GM18499 (cell line): Measurements from ENCODE around the gene SPINK4.

Experiments
- ATAC-seq: cut with Tn5 transposase; IDR thresholded peaks from one replicate; pipeline ENCODE4 v1.9.1; 2021; ENCODE audit warnings: moderate number of reproducible peaks; ENCODE audit not compliant: insufficient read depth, unreplicated experiment

The SPINK4 gene

DNA sequence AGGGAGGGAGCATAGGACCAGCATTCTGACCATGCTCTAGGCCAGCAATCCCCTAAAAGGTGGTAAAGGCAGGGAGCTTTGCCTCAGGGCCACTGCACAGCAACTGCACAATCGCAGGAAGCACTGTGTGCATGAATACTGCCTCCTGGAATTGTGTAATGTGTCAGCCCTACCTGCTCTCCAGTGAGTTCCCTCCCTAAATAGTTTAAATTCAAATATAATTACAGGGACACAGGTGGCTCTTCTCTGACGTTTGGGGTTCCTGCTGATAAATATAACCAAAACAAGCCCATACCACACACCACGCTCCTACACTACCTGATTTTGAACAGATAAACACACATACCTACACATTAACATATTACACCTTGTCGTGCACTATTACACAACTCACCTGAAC lies 15.5 kb downstream of the SPINK4 start:
- no peak for ATAC-seq

DNA sequence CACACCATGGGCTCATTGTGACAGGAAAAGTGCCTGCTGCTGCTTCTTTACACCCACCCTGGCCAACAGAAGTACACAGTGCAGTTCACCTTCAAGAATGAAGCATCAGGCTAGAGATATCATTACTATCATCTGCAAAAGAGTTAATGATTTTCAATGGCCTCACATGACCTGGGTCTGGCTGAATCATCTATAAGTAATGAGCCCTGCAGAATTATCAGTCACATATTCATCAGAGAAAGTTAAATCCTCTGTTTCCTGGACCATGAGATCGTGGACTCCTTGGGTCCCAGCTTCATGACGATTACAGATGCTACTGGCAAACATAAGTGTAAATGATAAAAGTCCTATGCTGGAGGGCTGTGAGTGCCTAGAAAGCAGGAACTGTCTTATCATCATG lies 16.3 kb downstream of the SPINK4 start:
- ATAC-seq = no peak

DNA sequence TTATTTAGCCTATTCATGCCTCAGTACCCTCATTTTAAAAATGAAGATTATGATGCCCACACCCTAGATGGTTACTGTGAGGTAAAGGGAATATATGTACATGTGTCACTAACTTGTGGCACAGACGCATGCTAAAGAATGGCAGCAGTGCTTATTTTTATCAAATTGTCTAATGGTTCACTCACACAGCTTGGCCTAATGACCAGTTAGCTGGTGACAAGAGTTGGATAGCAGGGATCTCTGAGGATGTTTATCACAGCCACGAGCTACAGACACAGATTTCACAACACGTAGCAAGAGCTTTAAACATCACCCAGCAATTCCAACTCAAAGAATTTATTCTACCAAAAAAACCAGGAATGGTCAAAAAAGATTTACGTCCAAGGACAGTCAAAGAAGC lies 17.3 kb downstream of the SPINK4 start:
- no peak for ATAC-seq

DNA sequence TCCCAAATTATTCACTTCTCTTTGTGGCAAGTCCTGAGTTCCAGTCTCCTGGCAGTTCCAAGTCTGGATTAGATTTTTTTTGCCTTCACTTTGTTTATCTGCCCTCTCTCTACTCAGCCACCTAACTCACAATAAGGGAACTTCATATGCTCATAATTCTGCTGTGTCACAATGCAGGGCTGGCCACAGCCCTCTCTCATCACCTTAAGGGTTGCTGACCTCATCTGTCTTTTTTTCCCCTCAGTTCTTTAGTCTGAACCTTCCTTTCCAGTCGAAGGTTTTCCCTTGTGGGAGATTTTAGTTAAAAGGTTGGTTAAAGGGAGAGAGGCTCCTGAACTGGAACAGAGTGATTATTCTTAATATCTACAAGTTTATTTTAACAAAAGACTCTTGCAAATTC lies 20.4 kb downstream of the SPINK4 start:
- ATAC-seq = no peak

DNA sequence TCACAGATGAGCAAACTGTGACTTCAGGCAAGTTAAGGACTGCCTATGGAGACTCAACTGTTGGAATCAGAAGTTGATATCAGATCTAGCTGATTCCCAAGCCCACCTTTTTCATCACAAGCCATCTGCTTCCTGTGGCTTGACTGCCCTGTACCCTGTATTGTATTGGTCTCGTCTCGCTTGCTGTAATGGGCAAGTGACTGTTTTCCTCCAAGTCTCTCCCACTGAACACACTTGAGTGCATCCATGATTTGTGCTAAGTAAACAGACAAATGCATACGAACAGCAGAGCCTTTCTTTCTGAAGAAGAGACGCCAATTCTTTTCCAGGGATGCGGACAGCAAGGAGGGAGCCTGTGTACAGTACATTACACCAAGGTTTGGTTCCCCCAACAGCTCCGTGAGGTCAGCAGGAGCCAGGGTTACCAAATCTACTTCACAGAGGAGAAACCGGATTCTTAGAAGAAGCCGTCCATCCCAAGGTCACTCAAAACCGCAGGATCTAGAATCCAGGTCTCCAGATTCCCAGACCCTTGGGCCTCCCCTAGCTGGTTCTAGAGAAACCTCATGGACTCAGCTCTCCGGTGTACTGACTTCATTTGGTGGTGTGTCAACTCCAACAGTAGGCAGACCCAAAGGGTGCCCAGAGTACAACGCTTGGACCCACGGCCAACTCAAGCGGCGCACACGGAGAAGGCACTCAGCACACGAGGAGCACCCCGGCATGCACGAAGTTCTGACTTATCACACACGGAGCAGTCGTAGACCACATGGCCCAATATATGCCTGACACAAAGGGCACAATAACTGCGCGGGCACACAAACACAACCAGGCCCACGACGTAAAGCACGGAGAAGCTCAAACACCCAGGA lies 23.4 kb downstream of the SPINK4 start:
- ATAC-seq = no peak

DNA sequence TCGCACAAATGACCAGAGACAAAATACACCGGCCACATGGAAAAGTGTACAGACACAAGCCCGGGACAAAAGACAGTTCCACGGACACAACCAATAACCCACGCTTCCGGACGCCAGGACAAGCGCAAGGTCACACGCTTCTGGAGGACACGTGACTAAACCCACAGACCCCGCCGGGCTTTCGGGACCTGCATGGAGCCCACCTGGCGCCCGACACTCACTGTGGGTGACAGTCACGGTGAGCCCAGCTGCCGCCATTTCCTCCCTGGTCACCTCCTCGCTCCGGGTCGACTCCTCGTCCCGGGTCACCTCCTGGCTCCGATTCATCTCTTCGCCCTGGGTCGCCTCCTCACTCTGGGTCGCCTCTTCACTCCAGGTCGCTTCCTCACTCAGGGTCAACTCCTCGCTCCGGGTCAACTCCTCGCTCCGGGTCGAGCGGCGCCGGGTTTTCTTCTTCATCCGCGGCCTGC lies 24.1 kb downstream of the SPINK4 start:
- peak; percentile 13 for ATAC-seq

DNA sequence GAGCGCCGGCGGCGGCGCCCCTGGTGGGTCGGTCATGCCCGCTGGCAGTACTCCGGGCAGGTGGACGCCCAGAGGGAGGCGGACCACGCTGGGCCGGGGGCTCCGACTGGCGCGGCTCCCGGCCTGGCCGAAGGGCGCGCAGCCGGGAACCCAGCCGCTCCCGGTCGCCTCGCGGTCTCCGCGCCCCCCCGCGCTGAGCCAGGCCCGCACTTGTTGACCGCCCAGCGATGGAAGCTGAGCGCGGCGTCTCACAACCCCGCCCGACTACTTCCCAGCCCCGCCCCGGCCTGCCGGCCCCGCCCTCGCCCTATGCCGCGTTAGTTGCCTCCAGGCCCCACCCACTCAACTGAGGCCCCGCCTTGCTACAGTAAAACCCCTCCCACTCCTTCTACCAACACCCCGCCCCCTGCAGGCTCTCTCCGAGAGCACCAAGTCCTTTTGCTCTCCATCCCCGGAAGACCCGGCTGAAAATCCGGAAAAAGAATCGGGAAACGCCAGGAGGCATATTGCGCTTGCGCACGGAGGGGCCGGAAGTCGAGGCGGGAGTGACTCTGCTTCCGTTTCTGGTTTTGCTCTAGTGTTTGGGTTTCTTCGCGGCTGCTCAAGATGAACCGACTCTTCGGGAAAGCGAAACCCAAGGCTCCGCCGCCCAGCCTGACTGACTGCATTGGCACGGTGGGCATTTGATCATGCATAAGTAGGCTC lies 24.7 kb downstream of the SPINK4 start, which contains the start of the genes BAG1 and CHMP5:
TSS of gene BAG1 (minus strand) at position 236 of the 705 bp plus-strand sequence.
TSS of gene CHMP5 (plus strand) at position 577 of the 705 bp plus-strand sequence. CDS start at position 607, 30 bp downstream.
- ATAC-seq = peak; percentile 67

DNA sequence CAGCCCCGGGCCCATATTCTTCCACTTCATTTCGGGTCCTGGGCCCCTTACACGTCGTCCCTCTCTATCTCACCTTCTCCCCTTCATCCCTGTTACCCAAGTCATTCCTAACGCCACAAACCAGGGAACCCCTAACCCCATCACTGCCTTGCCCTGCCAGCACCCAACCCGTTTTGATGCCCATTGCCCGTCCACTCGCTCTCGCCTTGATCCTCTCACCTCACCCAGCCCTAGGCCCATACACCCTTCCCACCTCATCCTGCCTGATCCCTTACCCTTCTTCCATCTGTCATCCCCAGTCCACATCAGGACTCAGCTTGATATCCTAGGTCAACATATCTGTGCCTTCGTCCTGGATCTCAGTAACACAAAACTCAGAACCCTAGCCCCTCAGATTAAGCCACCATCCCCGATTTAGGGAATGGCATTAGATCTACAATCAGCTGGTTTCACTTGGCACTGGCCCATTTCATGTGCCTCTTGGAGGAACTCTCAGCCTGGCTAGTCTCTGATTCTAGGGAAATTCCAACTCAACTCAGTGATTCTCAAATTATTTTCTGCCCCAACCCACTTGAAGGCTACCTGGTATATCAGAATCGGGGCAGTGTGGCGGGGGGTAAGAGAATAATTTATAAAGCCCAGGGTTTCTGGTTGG lies 25.4 kb downstream of the SPINK4 start:
- no peak for ATAC-seq

DNA sequence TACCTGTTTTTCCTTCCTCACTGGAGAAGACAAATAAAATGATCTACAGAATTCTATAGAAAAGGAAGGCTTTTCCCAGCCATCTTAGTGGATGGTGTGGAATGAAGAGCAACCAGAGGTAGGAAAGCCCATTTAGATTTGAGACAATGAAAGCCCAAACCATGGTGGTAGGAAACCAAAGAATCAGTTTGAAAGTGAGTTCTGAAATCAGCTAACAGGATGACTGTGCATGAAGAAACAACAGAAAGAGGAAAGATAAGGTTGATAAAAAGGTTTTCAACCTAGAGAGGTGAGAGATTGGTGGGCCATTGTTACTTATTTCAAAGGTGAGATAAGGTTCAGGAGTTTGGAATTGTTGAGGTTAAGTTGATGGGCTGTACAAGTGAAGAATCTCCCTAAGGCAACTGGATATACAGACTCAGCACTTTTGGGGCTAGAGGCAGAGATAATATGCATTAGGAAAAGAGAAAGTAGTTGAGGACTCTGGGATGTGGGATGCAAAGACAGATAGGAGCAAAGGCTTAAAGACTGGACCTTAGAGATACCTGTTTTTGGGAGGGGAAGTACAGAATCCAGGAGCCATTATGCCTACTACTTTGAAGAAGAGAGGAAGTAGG lies 27.3 kb downstream of the SPINK4 start:
- no peak for ATAC-seq

DNA sequence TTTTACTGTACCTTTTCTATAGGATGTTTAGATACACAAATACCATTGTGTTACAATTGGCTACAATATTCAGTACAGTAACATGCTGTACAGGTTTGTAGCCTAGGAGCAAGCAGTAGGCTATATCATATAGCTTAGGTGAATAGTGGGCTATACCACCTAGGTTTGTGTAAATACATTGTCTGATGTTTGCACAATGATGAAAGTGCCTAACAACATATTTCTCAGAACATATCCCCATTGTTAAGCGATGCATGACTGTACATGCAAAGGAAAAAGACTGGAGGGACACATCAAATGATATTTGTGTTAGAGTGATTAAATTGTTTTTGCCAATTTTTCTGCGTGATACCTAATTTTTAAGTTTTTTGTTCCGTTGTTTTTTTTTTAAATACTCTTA lies 30.2 kb downstream of the SPINK4 start:
- ATAC-seq = no peak

DNA sequence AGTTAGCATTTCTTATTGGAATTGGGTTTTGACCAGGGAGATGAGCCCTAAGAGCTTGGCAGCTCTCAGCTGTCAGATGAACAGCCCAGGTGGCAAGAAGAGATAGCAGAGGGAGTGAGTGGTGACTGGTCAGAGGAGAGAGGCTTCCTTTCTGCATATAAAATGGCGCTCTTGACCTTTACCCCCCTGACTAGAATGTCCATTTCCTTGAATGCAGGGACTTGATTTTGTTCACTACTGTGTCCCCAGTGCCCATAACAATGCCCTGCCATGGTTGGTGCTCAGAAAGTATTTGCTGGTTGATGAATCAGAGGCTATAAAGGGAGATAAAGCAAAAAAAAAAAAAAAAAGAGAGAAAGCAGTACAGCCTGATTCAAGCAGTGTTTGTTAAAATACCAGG lies 32.1 kb downstream of the SPINK4 start:
- no peak for ATAC-seq

DNA sequence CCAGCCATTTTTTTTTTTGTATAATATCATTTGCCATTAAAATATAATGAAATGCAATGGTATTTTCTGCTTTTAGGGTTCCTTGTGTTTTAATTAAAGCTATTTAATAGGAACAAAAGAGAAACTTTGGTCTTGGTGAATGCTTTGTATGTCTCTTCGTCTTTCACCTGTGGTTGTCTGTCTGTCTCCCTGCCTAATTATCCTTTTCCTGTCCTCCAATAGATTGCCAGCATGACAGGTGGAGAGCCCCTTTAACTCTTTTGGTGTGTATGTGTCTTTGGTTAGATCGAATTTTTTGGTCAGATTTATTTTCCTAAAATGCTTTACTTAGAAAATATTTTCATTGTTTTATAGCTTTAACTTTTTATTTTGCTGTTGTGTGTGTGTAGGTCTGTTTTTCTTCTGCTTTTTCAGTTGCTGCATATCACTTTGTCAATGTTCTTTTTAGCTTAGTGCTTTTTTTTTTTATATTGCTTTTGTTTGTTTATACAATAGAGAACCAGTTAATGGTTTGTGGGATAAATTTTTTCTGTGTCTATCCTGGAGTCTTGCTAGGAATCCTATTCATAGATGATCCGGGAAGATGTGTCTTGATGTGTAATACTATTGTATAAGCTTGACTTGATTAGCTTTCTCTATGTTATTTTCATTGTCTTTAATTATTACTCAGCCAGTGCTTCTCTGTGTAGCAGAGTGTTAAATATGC lies 33.5 kb downstream of the SPINK4 start:
- ATAC-seq = no peak

DNA sequence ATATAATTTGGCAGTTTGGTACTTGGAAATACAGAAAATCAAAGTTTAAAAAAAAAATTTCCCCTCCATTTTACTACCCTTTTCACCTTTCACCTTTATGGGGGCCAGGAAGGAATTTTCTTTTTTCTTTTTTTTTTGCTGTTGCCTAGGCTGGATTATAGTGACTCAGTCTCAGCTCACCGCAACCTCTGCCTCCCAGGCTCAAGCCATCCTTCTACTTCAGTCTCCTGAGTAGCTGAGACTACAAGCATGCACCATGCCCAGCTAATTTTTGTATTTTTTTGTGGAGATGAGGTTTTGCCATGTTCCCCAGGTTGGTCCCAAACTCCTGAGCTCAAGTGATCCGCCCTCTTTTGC lies 34.0 kb downstream of the SPINK4 start:
- ATAC-seq = no peak

DNA sequence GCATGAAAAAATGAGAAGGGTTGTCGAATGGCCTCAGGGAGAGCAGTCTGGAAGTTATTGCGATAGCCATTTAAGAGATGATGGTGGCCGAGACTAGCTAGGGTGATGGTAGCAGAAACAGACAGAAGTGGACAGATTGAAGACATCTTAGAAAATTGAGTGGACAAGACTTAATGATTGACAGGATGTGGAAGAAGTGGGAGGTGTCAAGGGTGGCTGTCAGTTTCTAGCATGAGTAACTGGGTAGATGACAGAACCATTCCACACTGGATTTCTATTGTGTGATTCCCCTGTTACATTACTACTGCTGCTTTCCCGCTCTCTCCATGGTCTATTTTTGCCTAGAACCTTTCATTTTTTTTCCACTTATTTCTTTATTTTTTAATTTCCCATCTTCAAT lies 37.5 kb downstream of the SPINK4 start:
- ATAC-seq = no peak

DNA sequence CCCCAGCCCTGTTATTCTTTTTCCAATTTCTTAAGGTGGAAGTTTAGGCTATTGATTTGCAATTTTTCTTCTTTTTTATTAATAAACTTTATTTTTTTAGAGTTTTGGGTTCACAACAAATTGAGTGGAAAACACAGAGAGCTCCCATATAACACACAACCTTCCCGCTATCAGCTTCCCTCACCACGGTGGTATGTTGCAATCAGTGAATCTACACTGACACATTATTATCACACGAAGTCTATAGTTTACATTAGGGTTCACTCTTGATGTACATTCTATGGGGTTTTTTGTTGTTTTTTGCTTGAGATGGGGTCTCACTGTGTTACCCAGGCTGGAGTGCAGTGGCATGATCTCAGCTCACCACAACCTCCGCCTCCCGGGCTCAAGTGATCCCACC lies 45.5 kb downstream of the SPINK4 start:
- ATAC-seq = no peak

DNA sequence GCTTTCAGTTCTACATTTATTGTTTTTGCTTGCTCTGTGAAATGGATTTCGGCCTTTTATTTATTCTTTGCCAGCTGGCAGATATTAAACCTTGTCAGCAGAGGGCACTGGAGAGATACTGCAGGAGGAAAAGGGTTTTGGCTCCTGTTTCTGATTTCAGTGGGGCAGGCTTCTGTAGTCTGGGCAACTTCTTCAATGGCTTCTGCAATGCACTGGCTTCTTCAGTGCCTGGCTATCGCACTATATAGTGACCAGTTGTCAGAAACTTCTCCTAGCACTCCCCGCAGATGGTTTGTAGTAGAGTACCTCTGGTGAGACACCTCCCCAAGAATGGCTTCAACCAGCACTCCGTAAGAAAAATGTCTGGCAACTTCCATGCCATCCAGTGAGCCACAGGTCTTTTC lies 47.1 kb downstream of the SPINK4 start:
- no peak for ATAC-seq

DNA sequence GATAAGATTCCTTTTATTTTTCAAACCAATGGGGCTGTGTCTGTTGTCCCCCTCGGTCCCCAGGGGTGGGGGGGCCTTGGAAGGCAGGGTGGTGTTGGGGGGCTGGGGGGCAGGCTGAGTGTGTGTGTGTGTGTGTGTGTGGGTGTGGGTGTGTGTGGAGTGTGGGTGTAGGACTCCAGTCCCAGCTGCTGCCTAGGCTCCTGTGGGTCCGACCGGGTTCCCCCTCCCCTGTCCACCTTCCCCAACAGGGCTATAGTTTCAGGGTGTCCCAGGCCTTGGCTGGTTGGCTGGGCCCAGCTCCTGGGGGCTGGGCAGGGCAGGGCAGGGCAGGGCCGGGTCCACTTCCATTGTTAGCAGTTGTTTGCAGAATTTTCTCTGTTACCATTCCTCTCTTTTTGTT lies 48.3 kb downstream of the SPINK4 start:
- no peak for ATAC-seq

DNA sequence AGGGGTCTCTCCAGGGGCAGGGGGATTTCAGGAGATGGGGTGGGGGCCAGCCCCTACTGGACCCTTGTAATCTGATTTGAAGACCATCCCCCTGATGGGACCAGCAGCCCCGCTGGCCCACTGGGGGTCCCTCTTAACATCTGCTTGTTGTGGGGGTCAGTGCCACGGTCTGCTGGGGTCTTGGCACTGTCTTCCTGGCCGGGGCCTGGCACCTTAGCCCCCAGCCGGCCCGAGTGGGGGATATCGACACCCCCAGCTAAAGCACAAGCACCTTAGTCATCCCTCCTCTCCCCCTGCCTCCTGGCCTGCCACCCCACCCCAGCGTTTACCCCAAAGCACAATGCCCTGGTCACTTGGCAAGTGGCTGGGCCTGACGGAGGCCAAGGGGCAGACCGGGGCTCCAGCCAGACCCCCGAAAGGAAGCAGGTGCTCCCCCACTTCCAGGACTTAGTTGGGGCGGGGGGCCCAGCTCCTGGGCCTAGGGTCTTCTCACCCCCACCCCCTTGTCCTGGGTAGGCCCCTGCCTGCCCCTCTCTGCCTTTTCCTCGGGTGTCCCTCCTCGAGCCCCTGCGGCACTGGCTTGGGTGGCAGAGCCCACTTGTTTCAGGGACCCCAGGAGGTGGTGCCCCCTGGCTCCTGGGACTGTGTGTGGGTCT lies 49.0 kb downstream of the SPINK4 start:
- ATAC-seq = no peak

DNA sequence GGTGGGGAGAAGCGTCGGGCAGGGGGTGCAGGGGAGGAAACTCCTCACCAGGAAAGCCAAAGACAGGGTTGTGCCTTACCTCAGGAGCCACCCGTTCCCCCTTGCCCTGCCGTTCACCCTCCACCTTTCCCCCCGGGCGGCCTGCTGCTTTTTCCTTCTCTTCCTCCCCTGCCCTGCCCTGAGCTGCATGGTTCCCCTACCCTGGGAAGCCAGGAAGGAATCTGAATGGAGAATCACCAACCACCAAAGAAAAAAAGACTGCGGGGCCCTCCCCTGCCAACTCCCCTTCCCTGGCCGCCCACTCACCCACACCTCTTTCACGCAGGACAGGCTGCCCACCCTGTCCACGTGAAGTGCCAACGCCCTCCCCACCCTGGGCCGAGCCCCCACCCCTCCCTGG lies 49.5 kb downstream of the SPINK4 start:
- no peak for ATAC-seq

DNA sequence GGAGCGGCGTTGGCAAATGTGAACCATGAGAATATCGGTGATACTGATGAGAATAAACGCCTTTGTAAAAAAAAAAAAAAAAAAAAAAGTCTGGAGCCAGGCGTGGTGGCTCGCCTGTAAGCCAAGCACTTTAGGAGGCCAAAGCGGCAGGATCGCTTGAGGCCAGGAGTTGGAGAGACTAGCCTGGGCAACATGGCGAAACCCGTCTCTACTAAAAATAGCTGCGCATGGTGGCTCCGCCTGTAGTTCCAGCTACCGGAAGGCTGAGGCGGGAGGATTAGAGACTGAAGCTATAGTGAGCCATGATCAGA lies 49.9 kb downstream of the SPINK4 start:
- no peak for ATAC-seq
